GM12878 (cell line): Measurements from ENCODE around the gene CGA. TPM values are rescaled to one million over a fixed set of nuclear protein-coding genes. Genes with fewer than 3 reads are reported as not detected.

Experiments used
- ATAC-seq: fragments of 200-7000 bp; cut with Tn5 transposase; 3 replicates; pipeline ENCODE4 v1.9.1; 2020; ENCODE audit warnings: mild to moderate bottlenecking, moderate library complexity
- BruUV-seq: library from RNA; stranded (reverse); fragments of 400-500 nt; replicated peaks from 2 replicates; lab custom pipeline; 2021; lab: Mats Ljungman, UMichigan
- CTCF ChIA-PET: fragments of 300-600 bp; sonication (Branson Sonifier 250); formaldehyde crosslinking; extraction: SDS; loops from one replicate; lab custom pipeline; 2021; ENCODE audit warnings: inconsistent platforms; lab: Yijun Ruan, JAX
- POLR2A ChIA-PET: fragments of 350-600 bp; formaldehyde crosslinking; extraction: SDS; loops from one replicate; lab custom pipeline; 2021; ENCODE audit warnings: inconsistent platforms; lab: Charles Lee
- RAD21 ChIA-PET: fragments of 300-600 bp; sonication (Branson Sonifier 250); formaldehyde crosslinking; loops from one replicate; lab custom pipeline; 2023; ENCODE audit warnings: antibody characterized with exemption; ENCODE audit not compliant: unreplicated experiment; lab: Charles Lee
- SMC1A ChIA-PET: fragments of 300-600 bp; sonication (Branson Sonifier 250); formaldehyde crosslinking; loops from one replicate; lab custom pipeline; 2023; ENCODE audit not compliant: unreplicated experiment, uncharacterized antibody; lab: Charles Lee
- DNase-seq: peaks from one replicate; pipeline ENCODE4 v3.0.0-alpha.2; 2011; ENCODE audit warnings: low read depth, low spot score
- FAIRE-seq: peaks from 3 replicates; lab custom pipeline; 2011; peaks lifted over from hg19 to GRCh38; lab: Jason Lieb, UNC
- H2AFZ ChIP-seq: 2 replicates; pipeline ENCODE4 v1.6.0; 2011; ENCODE audit warnings: low read depth, low read length, control low read depth; ENCODE audit not compliant: control insufficient read depth
- H3K27ac ChIP-seq: 2 replicates; pipeline ENCODE4 v1.5.1; 2011; ENCODE audit warnings: control low read depth; ENCODE audit not compliant: control insufficient read depth, insufficient read depth
- H3K27me3 ChIP-seq, 2 experiments: replicated peaks in 1 of 2; 2 replicates each; pipeline versions ENCODE4 v1.6.0 to v1.6.1; 2011; ENCODE audit warnings: low read length in 1 of 2; ENCODE audit not compliant: control insufficient read depth in 2 of 2, insufficient read depth in 2 of 2
- H3K36me3 ChIP-seq, 2 experiments: 2 replicates each; pipeline ENCODE4 v1.5.1; 2011; ENCODE audit warnings: low read length in 1 of 2; ENCODE audit not compliant: control insufficient read depth in 2 of 2, insufficient read depth in 2 of 2
- H3K4me1 ChIP-seq: 2 replicates; pipeline ENCODE4 v1.6.1; 2011; ENCODE audit warnings: mild to moderate bottlenecking, low read length, moderate library complexity, mixed read lengths; ENCODE audit not compliant: control insufficient read depth, insufficient read depth
- H3K4me2 ChIP-seq: 2 replicates; pipeline ENCODE4 v1.6.0; 2011; ENCODE audit warnings: control low read depth; ENCODE audit not compliant: control insufficient read depth, insufficient read depth
- H3K4me3 ChIP-seq: fragments of 200-600 bp; sonication (generic); 2 replicates; pipeline ENCODE4 v1.5.1; 2016
- H3K79me2 ChIP-seq: 2 replicates; pipeline ENCODE4 v1.6.0; 2011; ENCODE audit warnings: low read length; ENCODE audit not compliant: control insufficient read depth, insufficient read depth
- H3K9ac ChIP-seq: 2 replicates; pipeline ENCODE4 v1.8.0; 2011; ENCODE audit warnings: low read length, control low read depth, mixed read lengths; ENCODE audit not compliant: control insufficient read depth, insufficient read depth
- H3K9me3 ChIP-seq: replicated peaks from 3 replicates; pipeline ENCODE4 v1.5.1; 2011; ENCODE audit warnings: mild to moderate bottlenecking, low read length; ENCODE audit not compliant: control insufficient read depth, insufficient read depth
- H4K20me1 ChIP-seq: 2 replicates; pipeline ENCODE4 v1.6.0; 2011; ENCODE audit not compliant: control insufficient read depth, insufficient read depth
- ATF2 ChIP-seq: IDR thresholded peaks from 2 replicates; pipeline ENCODE4 v1.6.1; 2012; ENCODE audit warnings: low read length, inconsistent platforms
- ATF3 ChIP-seq: IDR thresholded peaks from 2 replicates; pipeline ENCODE4 v1.6.1; 2011; ENCODE audit warnings: low read depth, mild to moderate bottlenecking, low read length, moderate library complexity, borderline replicate concordance; ENCODE audit errors: extremely low read depth
- ATF7 ChIP-seq: fragments of 450-650 bp; IDR thresholded peaks from 2 replicates; pipeline ENCODE4 v1.6.1; 2016; ENCODE audit warnings: low read depth, mild to moderate bottlenecking
- BCL11A ChIP-seq: IDR thresholded peaks from 2 replicates; pipeline ENCODE4 v1.6.1; 2011; ENCODE audit warnings: low read depth, low read length
- CREB1 ChIP-seq: IDR thresholded peaks from 2 replicates; pipeline ENCODE4 v1.6.1; 2012; ENCODE audit warnings: low read depth, mild to moderate bottlenecking, inconsistent platforms
- EGR1 ChIP-seq, 2 experiments: IDR thresholded peaks; 1 replicate in 1 of 2; 2 replicates in 1 of 2; pipeline ENCODE4 v1.6.1; 2011 to 2012; ENCODE audit warnings: low read depth in 2 of 2, low read length in 2 of 2, borderline replicate concordance in 1 of 2, mild to moderate bottlenecking in 1 of 2, moderate library complexity in 1 of 2
- EP300 ChIP-seq, 2 experiments: fragments of 150-350 bp in 1 of 2; IDR thresholded peaks; 2 replicates each; pipeline ENCODE4 v1.6.1; 2011 to 2012; ENCODE audit warnings: low read depth in 2 of 2, low read length in 2 of 2, borderline replicate concordance in 1 of 2, improper control_type of control experiment in 1 of 2, inconsistent platforms in 1 of 2; ENCODE audit not compliant: control insufficient read depth in 1 of 2
- HDAC6 ChIP-seq: fragments of 200-600 bp; sonication (generic); IDR thresholded peaks from one replicate; pipeline ENCODE4 v1.8.0; 2017; ENCODE audit warnings: antibody characterized with exemption; ENCODE audit not compliant: unreplicated experiment
- MEF2A ChIP-seq: IDR thresholded peaks from 2 replicates; pipeline ENCODE4 v1.6.1; 2011; ENCODE audit warnings: low read depth, mild to moderate bottlenecking, low read length, moderate library complexity; ENCODE audit not compliant: insufficient read depth
- MYC ChIP-seq: IDR thresholded peaks from 2 replicates; pipeline ENCODE4 v1.6.1; 2011; ENCODE audit warnings: mild to moderate bottlenecking, low read length, moderate library complexity, inconsistent platforms; ENCODE audit not compliant: insufficient read depth, insufficient replicate concordance, insufficient read length, severe bottlenecking
- NFIC ChIP-seq: IDR thresholded peaks from 2 replicates; pipeline ENCODE4 v1.6.1; 2012; ENCODE audit warnings: low read depth, mild to moderate bottlenecking, inconsistent platforms, low read length, moderate library complexity
- NKRF ChIP-seq: fragments of 450-650 bp; conservative IDR thresholded peaks from 2 replicates; pipeline ENCODE4 v1.6.1; 2017; ENCODE audit warnings: mild to moderate bottlenecking, moderate library complexity
- NR2C2 ChIP-seq: IDR thresholded peaks from 2 replicates; pipeline ENCODE4 v1.6.1; 2011; ENCODE audit warnings: borderline replicate concordance, low read depth; ENCODE audit not compliant: control insufficient read depth, insufficient read length
- POLR2AphosphoS2 ChIP-seq: IDR thresholded peaks from 2 replicates; pipeline ENCODE4 v1.6.1; 2011; ENCODE audit warnings: low read depth, mild to moderate bottlenecking, low read length, improper control_type of control experiment, moderate library complexity
- RAD21 ChIP-seq: IDR thresholded peaks from 2 replicates; pipeline ENCODE4 v1.6.1; 2011; ENCODE audit warnings: mild to moderate bottlenecking, low read depth, low read length, moderate library complexity; ENCODE audit not compliant: insufficient read depth
- RFX5 ChIP-seq: IDR thresholded peaks from 2 replicates; pipeline ENCODE4 v1.6.1; 2011; ENCODE audit warnings: low read depth, low read length, improper control_type of control experiment
- SP1 ChIP-seq: IDR thresholded peaks from one replicate; pipeline ENCODE4 v1.6.1; 2011; ENCODE audit warnings: low read depth, low read length
- TCF12 ChIP-seq: IDR thresholded peaks from 2 replicates; pipeline ENCODE4 v1.6.1; 2011; ENCODE audit warnings: low read depth, mild to moderate bottlenecking, low read length
- WRNIP1 ChIP-seq: IDR thresholded peaks from 2 replicates; pipeline ENCODE4 v1.6.1; 2011; ENCODE audit warnings: low read depth, low read length, improper control_type of control experiment, borderline replicate concordance
- WGBS: methylation state at CpG from one replicate; pipeline ENCODE4 v1.1.6; 2016; ENCODE audit warnings: low lambda C conversion rate; ENCODE audit not compliant: insufficient replicate concordance, insufficient coverage; ENCODE audit errors: missing lambda C conversion rate; 5-methylcytosine and 5-hydroxymethylcytosine counted together
- in situ Hi-C: fragments of 300-500 bp; cut with MboI; formaldehyde crosslinking; loops from 9 replicates; pipeline ENCODE4 v1.14.3; 2018; ENCODE audit warnings: mixed read lengths
- intact Hi-C: fragments of 100-400 bp; cut with micrococcal nuclease; formaldehyde crosslinking; loops from one replicate; pipeline ENCODE4 v1.14.2; 2022; ENCODE audit not compliant: unreplicated experiment
- polyA plus RNA-seq, 11 experiments: library from polyadenylated mRNA; depleted of rRNA in 4 of 11; unstranded in 6 of 11; stranded (reverse) in 5 of 11; fragments of >200 nt; fragmentation: Nextera tagmentation in 4 of 11; fragmentation: Illumina TruSeq in 1 of 11; extraction: Ambion mirVana in 4 of 11; extraction: Trizol in 1 of 11; gene quantifications; 1 replicate in 1 of 11; 2 replicates in 10 of 11; pipeline versions ENCODE4 v1.2.1 to v1.2.3, GENCODE V29; 2011 to 2016; ENCODE audit warnings: inconsistent platforms in 2 of 11, missing spikeins in 2 of 11, low read depth in 1 of 11
- total RNA-seq, 4 experiments: library from RNA; depleted of rRNA in 3 of 4; stranded (reverse); fragments of >200 nt in 3 of 4; fragmentation: Illumina TruSeq in 1 of 4; extraction: Trizol in 1 of 4; gene quantifications; 2 replicates each; pipeline versions ENCODE4 v1.2.1 to v1.2.3, GENCODE V29; 2013 to 2021

The CGA gene
- total and polyA plus RNA-seq, 10 of the 15 experiments (the other 5 are each of a cell fraction or from before 2014, with no cell fraction given) = 0.10 to 0.27 (median 0.12) TPM; not detected in 6

- Histone ChIP-seq H3K27ac (no peak overlapping the region), H3K4me2 (no peak overlapping the region), H3K4me1 (no peaks in the 10 kb centered on the region), H3K4me3 (no peak overlapping the region), H3K9ac (no peak overlapping the region), H3K9me3 (no peaks in the 10 kb centered on the region), H2AFZ (no peak overlapping the region; the same call in 1 of the 2 replicates), H4K20me1 (no peaks in the 10 kb centered on the region), H3K36me3 (no peaks in the 10 kb centered on the region), H3K79me2 (no peaks in the 10 kb centered on the region), H3K27me3 (no peaks in the 10 kb centered on the region)
- FAIRE-seq (no peak), ATAC-seq (peak; percentile 96), DNase-seq (no peak)
- in situ Hi-C loops (no loop called here), intact Hi-C loops (no loop called here)
- ChIA-PET RAD21 (interaction anchor here (1.3 kb wide), 1 partner anchor 49 kb away, joined by 7 read pairs; no protein-coding TSS in a partner anchor), CTCF (interaction anchor here (1.0 to 2.4 kb wide), 4 partner anchors 14 to 278 kb away, joined by 3 to 15 read pairs (median 6); no protein-coding TSS in a partner anchor), POLR2A (interaction anchor here (0.6 kb wide), 2 partner anchors 515 to 1434 kb away, joined by 3 to 4 read pairs; no protein-coding TSS in a partner anchor), SMC1A (interaction anchor here (1.0 to 2.2 kb wide), 2 partner anchors 9 to 10 kb away, joined by 5 to 8 read pairs; no protein-coding TSS in a partner anchor)
- BruUV-seq = no TSS peak
- 31% methylated on average over 2 of the region's 2 CpGs for WGBS
- no peak for TF ChIP-seq HDAC6
- no peak for TF ChIP-seq NR2C2
- peak; percentile 60 for TF ChIP-seq ATF2
- no peak for TF ChIP-seq MEF2A
- no peak for TF ChIP-seq EGR1 (IDR thresholded peaks at IDR 0.05; ENCODE audit: borderline replicate concordance in 1 of 2, low read depth in 2 of 2, low read length in 2 of 2)
- TF ChIP-seq NFIC = peak; percentile 61; the same call in 1 of the 2 replicates
- TF ChIP-seq MYC = no peak
- no peak for TF ChIP-seq RAD21
- TF ChIP-seq NKRF = no peak
- 0 out of 4 replicates have a peak, but pooled peaks of 1 of the 2 experiments have one; percentile 38 for TF ChIP-seq EP300 (IDR thresholded peaks at IDR 0.05; ENCODE audit: borderline replicate concordance in 1 of 2, control insufficient read depth in 1 of 2, low read depth in 2 of 2, low read length in 2 of 2)
- peak; percentile 74 for TF ChIP-seq ATF7
- no peak for TF ChIP-seq POLR2AphosphoS2
- peak; percentile 73; the same call in 1 of the 2 replicates for TF ChIP-seq CREB1
- no peak for TF ChIP-seq SP1
- no peak for TF ChIP-seq WRNIP1
- peak; percentile 61; the same call in 1 of the 2 replicates for TF ChIP-seq TCF12
- no peak for TF ChIP-seq BCL11A
- peak; percentile 90 for TF ChIP-seq RFX5
- no peak for TF ChIP-seq ATF3
These were observed 20.7 kb upstream of the CGA start for GRCh38 chr6:87115402-87116135.
